Measurements from ENCODE around the gene BSND.

DNA sequence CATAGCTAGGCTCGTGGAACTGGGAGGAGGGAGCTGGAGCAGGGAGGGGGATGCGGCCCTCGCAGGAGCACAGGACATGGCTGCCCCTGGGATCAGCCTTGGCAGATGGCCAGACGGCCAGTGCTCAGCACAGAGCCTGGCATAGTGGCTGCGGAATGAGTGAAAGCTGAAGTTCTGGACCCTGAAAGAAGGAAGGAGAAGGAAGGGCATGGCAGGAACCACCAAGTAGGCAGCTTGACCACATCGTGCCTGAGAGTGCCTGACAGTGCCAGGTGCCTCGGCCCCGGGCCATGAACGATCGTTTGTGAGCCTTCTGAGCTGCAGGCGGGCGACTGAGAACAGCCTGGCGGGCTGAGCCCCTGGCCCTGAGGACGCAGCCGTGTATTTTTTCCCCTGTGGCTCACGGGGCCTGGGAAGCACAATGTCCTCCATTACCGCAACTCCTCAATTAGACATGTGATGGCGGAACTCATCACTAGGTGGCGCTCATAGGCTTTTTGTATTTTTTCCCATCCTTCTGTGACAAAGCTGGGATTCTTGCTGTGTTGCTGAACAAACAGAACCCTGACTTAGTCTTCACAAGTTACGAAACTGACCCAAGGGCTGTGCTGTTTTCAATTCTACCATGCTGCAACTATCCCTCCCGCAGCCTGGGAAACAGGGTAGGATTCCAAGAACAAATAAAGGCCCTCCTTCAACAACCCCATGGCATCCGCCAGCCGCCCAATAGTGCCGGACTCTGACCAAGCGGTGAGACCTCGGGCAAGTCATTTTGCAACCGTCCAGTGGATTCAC is 48.2 kb upstream of the BSND start:
- no peak for TF ChIP-seq SUZ12 (IDR thresholded peaks at IDR 0.05)
- no peak for TF ChIP-seq BHLHE40 (IDR thresholded peaks at IDR 0.05; ENCODE audit: borderline replicate concordance)
- no peak for TF ChIP-seq FOXM1 (IDR thresholded peaks at IDR 0.05; ENCODE audit: borderline replicate concordance)
- no peak for TF ChIP-seq FOXK2 (IDR thresholded peaks at IDR 0.05)
- TF ChIP-seq, protein P1, sequence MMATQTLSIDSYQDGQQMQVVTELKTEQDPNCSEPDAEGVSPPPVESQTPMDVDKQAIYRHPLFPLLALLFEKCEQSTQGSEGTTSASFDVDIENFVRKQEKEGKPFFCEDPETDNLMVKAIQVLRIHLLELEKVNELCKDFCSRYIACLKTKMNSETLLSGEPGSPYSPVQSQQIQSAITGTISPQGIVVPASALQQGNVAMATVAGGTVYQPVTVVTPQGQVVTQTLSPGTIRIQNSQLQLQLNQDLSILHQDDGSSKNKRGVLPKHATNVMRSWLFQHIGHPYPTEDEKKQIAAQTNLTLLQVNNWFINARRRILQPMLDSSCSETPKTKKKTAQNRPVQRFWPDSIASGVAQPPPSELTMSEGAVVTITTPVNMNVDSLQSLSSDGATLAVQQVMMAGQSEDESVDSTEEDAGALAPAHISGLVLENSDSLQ (IDR thresholded peaks at IDR 0.05): no peak
- TF ChIP-seq SP1 (IDR thresholded peaks at IDR 0.05): no peak
- no peak for TF ChIP-seq FOXA1 (IDR thresholded peaks at IDR 0.05)
- TF ChIP-seq TARDBP (IDR thresholded peaks at IDR 0.05): no peak
